H9 (cell line): ENCODE results near the gene MKRN2. TPM values are rescaled to one million over a fixed set of nuclear protein-coding genes. Genes with fewer than 3 reads are reported as not detected.
A peak's percentile ranks its signal among the peaks of the same experiment; 100 is the strongest.

Experiments used
- DNase-seq: peaks from one replicate; pipeline ENCODE4 v3.0.0-alpha.2; 2017
- H2AFZ ChIP-seq: one replicate; pipeline ENCODE4 v1.6.1; 2013; ENCODE audit warnings: mild to moderate bottlenecking, low read length, control low read depth, moderate library complexity
- H2AK5ac ChIP-seq: 2 replicates; pipeline ENCODE4 v1.6.1; 2013; ENCODE audit warnings: low read length, control low read depth, mixed read lengths; ENCODE audit not compliant: insufficient read length
- H2BK120ac ChIP-seq: one replicate; pipeline ENCODE4 v1.6.1; 2013; ENCODE audit warnings: low read depth, mild to moderate bottlenecking, low read length, control low read depth, inconsistent platforms; ENCODE audit not compliant: poor library complexity, severe bottlenecking
- H2BK12ac ChIP-seq: 2 replicates; pipeline ENCODE4 v1.6.1; 2013; ENCODE audit warnings: low read length, control low read depth, mixed read lengths, low read depth; ENCODE audit not compliant: insufficient read length
- H2BK15ac ChIP-seq: 2 replicates; pipeline ENCODE4 v1.6.1; 2013; ENCODE audit warnings: low read depth, low read length, control low read depth
- H2BK20ac ChIP-seq: one replicate; pipeline ENCODE4 v1.6.1; 2013; ENCODE audit warnings: low read depth, mild to moderate bottlenecking, low read length, control low read depth, inconsistent platforms; ENCODE audit not compliant: poor library complexity, severe bottlenecking
- H2BK5ac ChIP-seq: 2 replicates; pipeline ENCODE4 v1.6.1; 2013; ENCODE audit warnings: low read length, control low read depth, mixed read lengths; ENCODE audit not compliant: insufficient read length
- H3K14ac ChIP-seq: 2 replicates; pipeline ENCODE4 v1.6.1; 2013; ENCODE audit warnings: low read length, control low read depth; ENCODE audit not compliant: insufficient read depth
- H3K18ac ChIP-seq: 2 replicates; pipeline ENCODE4 v1.6.1; 2013; ENCODE audit warnings: low read depth, mild to moderate bottlenecking, mixed read lengths, low read length, control low read depth; ENCODE audit not compliant: insufficient read length
- H3K23ac ChIP-seq: 2 replicates; pipeline ENCODE4 v1.6.1; 2013; ENCODE audit warnings: low read length, control low read depth, mixed read lengths, low read depth; ENCODE audit not compliant: insufficient read length
- H3K23me2 ChIP-seq: 2 replicates; pipeline ENCODE4 v1.6.1; 2013; ENCODE audit warnings: low read depth, mild to moderate bottlenecking, mixed read lengths, low read length, control low read depth; ENCODE audit not compliant: insufficient read length, poor library complexity, severe bottlenecking
- H3K27ac ChIP-seq: 2 replicates; pipeline ENCODE4 v1.5.1; 2013; ENCODE audit warnings: low read length, control low read depth, mixed read lengths, low read depth; ENCODE audit not compliant: insufficient read length
- H3K27me3 ChIP-seq: 2 replicates; pipeline ENCODE4 v1.6.1; 2013; ENCODE audit warnings: low read length, control low read depth, inconsistent platforms; ENCODE audit not compliant: insufficient read depth
- H3K4ac ChIP-seq: 2 replicates; pipeline ENCODE4 v1.6.1; 2013; ENCODE audit warnings: low read depth, mild to moderate bottlenecking, control low read depth, inconsistent platforms, low read length, moderate library complexity
- H3K4me1 ChIP-seq: 2 replicates; pipeline ENCODE4 v1.6.1; 2013; ENCODE audit warnings: low read length, control low read depth, inconsistent platforms; ENCODE audit not compliant: insufficient read depth
- H3K4me2 ChIP-seq: 2 replicates; pipeline ENCODE4 v1.6.1; 2013; ENCODE audit warnings: low read length, control low read depth, mixed read lengths; ENCODE audit not compliant: insufficient read length, insufficient read depth
- H3K56ac ChIP-seq: 2 replicates; pipeline ENCODE4 v1.6.1; 2013; ENCODE audit warnings: low read depth, mild to moderate bottlenecking, mixed read lengths, low read length, control low read depth; ENCODE audit not compliant: insufficient read length
- H3K79me1 ChIP-seq: 2 replicates; pipeline ENCODE4 v1.6.1; 2013; ENCODE audit warnings: low read depth, mild to moderate bottlenecking, moderate library complexity, low read length, control low read depth, inconsistent platforms; ENCODE audit not compliant: insufficient read depth, poor library complexity, severe bottlenecking
- H3K79me2 ChIP-seq: 2 replicates; pipeline ENCODE4 v1.6.1; 2013; ENCODE audit warnings: low read length, control low read depth, inconsistent platforms; ENCODE audit not compliant: insufficient read depth
- H3K9ac ChIP-seq: 2 replicates; pipeline ENCODE4 v1.6.1; 2013; ENCODE audit warnings: low read length, control low read depth, mixed read lengths; ENCODE audit not compliant: insufficient read length; ENCODE audit errors: extremely low read depth
- H3K9me3 ChIP-seq: one replicate; pipeline ENCODE4 v1.6.1; 2013; ENCODE audit warnings: low read depth, low read length, inconsistent platforms; ENCODE audit not compliant: control insufficient read depth
- H3T11ph ChIP-seq: one replicate; pipeline ENCODE4 v1.6.1; 2013; ENCODE audit warnings: mild to moderate bottlenecking, low read length, control low read depth, inconsistent platforms
- H4K20me1 ChIP-seq: one replicate; pipeline ENCODE4 v1.6.1; 2013; ENCODE audit not compliant: control insufficient read depth, insufficient read length, insufficient read depth
- H4K5ac ChIP-seq: 2 replicates; pipeline ENCODE4 v1.6.1; 2013; ENCODE audit warnings: low read depth, mild to moderate bottlenecking, mixed read lengths, low read length, control low read depth; ENCODE audit not compliant: insufficient read length
- H4K8ac ChIP-seq: replicated peaks from 2 replicates; pipeline ENCODE4 v1.6.1; 2013; ENCODE audit warnings: low read length, control low read depth, mixed read lengths, low read depth; ENCODE audit not compliant: insufficient read length
- H4K91ac ChIP-seq: 2 replicates; pipeline ENCODE4 v1.6.1; 2013; ENCODE audit warnings: low read depth, mild to moderate bottlenecking, moderate library complexity, mixed read lengths, low read length, control low read depth; ENCODE audit not compliant: insufficient read length
- H3K27ac Mint-ChIP-seq, 3 experiments: 2 replicates in 2 of 3; 3 replicates in 1 of 3; pipeline ENCODE4 v1.8.0; 2020 to 2021; ENCODE audit warnings: mixed read lengths in 3 of 3, mild to moderate bottlenecking in 1 of 3, moderate library complexity in 1 of 3
- H3K27me3 Mint-ChIP-seq: 2 replicates; pipeline ENCODE4 v1.8.0; 2021; ENCODE audit warnings: low read depth, mild to moderate bottlenecking, moderate library complexity, mixed read lengths
- H3K36me3 Mint-ChIP-seq, 3 experiments: 2 replicates in 2 of 3; 3 replicates in 1 of 3; pipeline ENCODE4 v1.8.0; 2020 to 2021; ENCODE audit warnings: low read depth in 3 of 3, mixed read lengths in 3 of 3; ENCODE audit not compliant: insufficient read depth in 1 of 3
- H3K4me1 Mint-ChIP-seq, 2 experiments: 2 replicates each; pipeline ENCODE4 v1.8.0; 2020; ENCODE audit warnings: mixed read lengths in 2 of 2
- H3K4me3 Mint-ChIP-seq, 2 experiments: 2 replicates in 1 of 2; 3 replicates in 1 of 2; pipeline ENCODE4 v1.8.0; 2020 to 2021; ENCODE audit warnings: mild to moderate bottlenecking in 2 of 2, mixed read lengths in 2 of 2, moderate library complexity in 1 of 2
- H3K9me3 Mint-ChIP-seq, 2 experiments: 2 replicates in 1 of 2; 3 replicates in 1 of 2; pipeline ENCODE4 v1.8.0; 2020; ENCODE audit warnings: mild to moderate bottlenecking in 2 of 2, mixed read lengths in 2 of 2, moderate library complexity in 1 of 2
- WGBS: extraction: QIAGEN DNeasy Blood & Tissue Kit; methylation state at CpG from one replicate; pipeline ENCODE4 v1.1.7; 2013; ENCODE audit warnings: missing lambda C conversion rate, low lambda C conversion rate, mixed read lengths; ENCODE audit not compliant: insufficient read length; ENCODE audit errors: extremely low coverage; 5-methylcytosine and 5-hydroxymethylcytosine counted together
- total RNA-seq: library from RNA; stranded (reverse); gene quantifications from 2 replicates; pipeline ENCODE4 v1.2.1, GENCODE V29; 2021
- TF ChIP-seq, protein P1 (sequence below): fragments of 200-600 bp; sonication (generic); conservative IDR thresholded peaks from 3 replicates; pipeline ENCODE4 v1.8.0; 2021; ENCODE audit warnings: antibody characterized with exemption, mild to moderate bottlenecking

Gene MKRN2
- total RNA-seq, 1 experiment from 2014 or later: 18.1 TPM

DNA sequence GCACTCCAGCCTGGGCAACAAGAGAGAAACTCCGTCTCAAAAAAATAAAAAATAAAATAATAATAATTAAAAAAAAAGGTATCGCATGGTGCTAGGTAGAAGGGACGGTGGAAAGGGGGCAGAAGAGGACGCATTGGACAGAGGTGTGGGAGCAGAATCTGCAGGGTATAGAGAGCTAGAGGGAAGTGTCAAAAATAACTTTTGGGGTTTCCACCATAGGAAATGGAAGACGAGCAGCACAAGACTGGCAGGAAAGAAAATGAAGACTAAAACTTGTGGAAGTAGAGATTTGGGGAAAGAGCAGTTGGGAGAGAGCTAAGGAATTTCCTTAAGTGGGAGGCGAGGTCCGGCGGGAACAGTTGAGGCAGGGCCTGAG lies 585 bp upstream of the MKRN2 start:
- no peak overlapping the region for H3K27ac ChIP-seq
- H2AK5ac ChIP-seq: no peak overlapping the region
- Mint-ChIP-seq H3K4me3 (peak overlapping the region; percentile 84 to 87), H3K27me3 (peaks cover 9% of the 10 kb centered on the region), H3K27ac (peak overlapping the region; percentile 16 to 88 (median 27); a peak in 5 of 7 replicates), H3K36me3 (no peaks in the 10 kb centered on the region), H3K4me1 (peaks cover 32 to 33% of the 10 kb centered on the region in 2 experiments), H3K9me3 (no peaks in the 10 kb centered on the region)
- peaks cover 12% of the 10 kb centered on the region for H3K23me2 ChIP-seq
- peaks cover 12% of the 10 kb centered on the region for H3K79me1 ChIP-seq
- H2BK15ac ChIP-seq: no peak overlapping the region
- no peak overlapping the region for H3K23ac ChIP-seq
- no peak overlapping the region for H4K5ac ChIP-seq
- H3K4ac ChIP-seq: no peak overlapping the region
- no peak overlapping the region for H3K14ac ChIP-seq
- H2BK12ac ChIP-seq: no peak overlapping the region
- no peaks in the 10 kb centered on the region for H3K9me3 ChIP-seq
- no peak overlapping the region for H3K18ac ChIP-seq
- no peak overlapping the region for H2BK20ac ChIP-seq
- H3T11ph ChIP-seq: no peak overlapping the region
- no peak overlapping the region for H2BK120ac ChIP-seq
- H4K8ac ChIP-seq: no peak overlapping the region
- TF ChIP-seq, protein P1, sequence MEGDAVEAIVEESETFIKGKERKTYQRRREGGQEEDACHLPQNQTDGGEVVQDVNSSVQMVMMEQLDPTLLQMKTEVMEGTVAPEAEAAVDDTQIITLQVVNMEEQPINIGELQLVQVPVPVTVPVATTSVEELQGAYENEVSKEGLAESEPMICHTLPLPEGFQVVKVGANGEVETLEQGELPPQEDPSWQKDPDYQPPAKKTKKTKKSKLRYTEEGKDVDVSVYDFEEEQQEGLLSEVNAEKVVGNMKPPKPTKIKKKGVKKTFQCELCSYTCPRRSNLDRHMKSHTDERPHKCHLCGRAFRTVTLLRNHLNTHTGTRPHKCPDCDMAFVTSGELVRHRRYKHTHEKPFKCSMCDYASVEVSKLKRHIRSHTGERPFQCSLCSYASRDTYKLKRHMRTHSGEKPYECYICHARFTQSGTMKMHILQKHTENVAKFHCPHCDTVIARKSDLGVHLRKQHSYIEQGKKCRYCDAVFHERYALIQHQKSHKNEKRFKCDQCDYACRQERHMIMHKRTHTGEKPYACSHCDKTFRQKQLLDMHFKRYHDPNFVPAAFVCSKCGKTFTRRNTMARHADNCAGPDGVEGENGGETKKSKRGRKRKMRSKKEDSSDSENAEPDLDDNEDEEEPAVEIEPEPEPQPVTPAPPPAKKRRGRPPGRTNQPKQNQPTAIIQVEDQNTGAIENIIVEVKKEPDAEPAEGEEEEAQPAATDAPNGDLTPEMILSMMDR: no peak
- peaks cover 29% of the 10 kb centered on the region; the same call in 1 of the 2 replicates for H3K79me2 ChIP-seq
- peak overlapping the region; percentile 96 for H3K4me2 ChIP-seq
- DNase-seq: no peak
- H3K4me1 ChIP-seq: no peaks in the 10 kb centered on the region
- no peaks in the 10 kb centered on the region for H4K20me1 ChIP-seq
- H2AFZ ChIP-seq: peak overlapping the region; percentile 89
- no peak overlapping the region for H2BK5ac ChIP-seq
- WGBS: no CpG with 5 or more reads among the region's 8 CpGs
- no peak overlapping the region for H3K56ac ChIP-seq
- peak overlapping the region; percentile 9 for H3K9ac ChIP-seq
- H4K91ac ChIP-seq: no peak overlapping the region
- no peaks in the 10 kb centered on the region for H3K27me3 ChIP-seq
